Activated naive CD8-positive, alpha-beta T cell (primary cell): Measurements from ENCODE around the gene TEX38.
"Not testable (repeated sequence)": the region's sequence is repeated elsewhere in the genome, so short reads cannot be mapped to it uniquely, and the experiment has no call there.

Experiments used
- H3K27ac Mint-ChIP-seq: one replicate; pipeline ENCODE4 v1.8.0; 2021; ENCODE audit warnings: mixed read lengths
- H3K27me3 Mint-ChIP-seq: one replicate; pipeline ENCODE4 v1.8.0; 2021; ENCODE audit warnings: mixed read lengths
- H3K36me3 Mint-ChIP-seq: one replicate; pipeline ENCODE4 v1.8.0; 2021; ENCODE audit warnings: mixed read lengths
- H3K4me1 Mint-ChIP-seq: one replicate; pipeline ENCODE4 v1.8.0; 2021; ENCODE audit warnings: low read depth, mixed read lengths
- H3K4me3 Mint-ChIP-seq: one replicate; pipeline ENCODE4 v1.8.0; 2021; ENCODE audit warnings: mild to moderate bottlenecking, mixed read lengths
- H3K9me3 Mint-ChIP-seq: one replicate; pipeline ENCODE4 v1.8.0; 2021; ENCODE audit warnings: low read depth, mixed read lengths

Gene TEX38

DNA sequence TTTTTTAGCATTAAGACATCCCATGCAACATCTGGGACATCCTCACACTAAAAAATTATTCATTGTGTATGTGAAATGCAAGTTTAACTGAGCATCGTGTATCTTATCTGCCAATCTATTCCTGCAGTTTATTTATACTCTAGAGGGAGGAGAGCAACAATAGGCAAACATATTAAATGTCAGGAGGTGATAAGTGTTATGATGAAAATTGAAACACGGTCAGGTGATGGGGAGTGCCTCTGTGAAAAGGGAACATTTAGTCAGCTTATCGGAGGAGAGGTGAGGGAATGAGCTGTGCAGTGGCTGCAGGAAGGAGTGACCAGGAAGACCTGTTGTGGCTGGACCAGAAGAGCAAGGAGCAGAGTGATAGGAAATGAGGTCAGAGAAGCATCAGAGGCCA, 48.0 kb downstream of the TEX38 start:
- Mint-ChIP-seq H3K9me3 (no peaks in the 10 kb centered on the region), H3K36me3 (peaks cover 10% of the 10 kb centered on the region), H3K27ac (peak overlapping the region; percentile 80), H3K4me3 (peak overlapping the region; percentile 83), H3K4me1 (peaks cover 41% of the 10 kb centered on the region), H3K27me3 (no peaks in the 10 kb centered on the region)

- H3K27ac Mint-ChIP-seq, H3K36me3 Mint-ChIP-seq, H3K27me3 Mint-ChIP-seq, H3K4me3 Mint-ChIP-seq, H3K9me3 Mint-ChIP-seq: not testable (repeated sequence)
- peaks cover 37% of the 10 kb centered on the region for H3K4me1 Mint-ChIP-seq
These were observed 48.7 kb downstream of the TEX38 start for GRCh38 chr1:46720319-46720718.

DNA sequence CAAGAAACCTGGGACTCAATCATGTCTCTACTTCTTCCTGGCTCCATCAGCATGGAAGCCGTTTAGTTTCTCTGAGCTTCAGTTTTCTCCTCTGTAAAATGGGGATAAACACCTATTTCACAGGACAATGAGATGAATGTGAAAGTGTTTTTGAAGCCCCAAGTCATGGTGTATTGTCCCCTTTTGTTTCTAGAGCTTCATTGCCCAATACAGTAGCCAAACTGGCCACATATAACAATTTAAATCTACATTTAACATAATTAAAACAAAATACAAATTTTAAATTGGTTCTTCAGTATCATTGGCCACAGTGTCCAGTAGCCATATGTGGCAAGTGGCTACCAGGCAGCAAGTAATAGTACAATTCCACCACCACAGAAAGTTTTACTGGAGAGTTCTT, 49.5 kb downstream of the TEX38 start:
- H3K4me1 Mint-ChIP-seq, result peaks cover 31% of the 10 kb centered on the region

GRCh38 chr1:46721686-46722205, 50.1 kb downstream of the TEX38 start:
- peaks cover 26% of the 10 kb centered on the region for H3K4me1 Mint-ChIP-seq
- H3K4me3 Mint-ChIP-seq, result no peak overlapping the region
- peaks cover 11% of the 10 kb centered on the region for H3K27me3 Mint-ChIP-seq
- H3K36me3 Mint-ChIP-seq, result peaks cover 3% of the 10 kb centered on the region
- H3K27ac Mint-ChIP-seq, result no peak overlapping the region
- no peaks in the 10 kb centered on the region for H3K9me3 Mint-ChIP-seq

More for the DNA sequence above, 49.5 kb downstream of the TEX38 start:
- Mint-ChIP-seq H3K9me3 (no peaks in the 10 kb centered on the region), H3K27me3 (peaks cover 7% of the 10 kb centered on the region), H3K36me3 (peaks cover 6% of the 10 kb centered on the region), H3K27ac (no peak overlapping the region), H3K4me3 (no peak overlapping the region)
